IMR-90 (cell line): ENCODE results near the gene CEBPG. TPM values are rescaled to one million over a fixed set of nuclear protein-coding genes. Genes with fewer than 3 reads are reported as not detected.

Experiments
- ATAC-seq: fragments of 200-7000 bp; cut with Tn5 transposase; 2 replicates; pipeline ENCODE4 v1.9.1; 2020; ENCODE audit warnings: low read depth, mild to moderate bottlenecking, moderate library complexity
- BruUV-seq: library from RNA; stranded (reverse); fragments of 400-500 nt; replicated peaks from 2 replicates; lab custom pipeline; 2021; lab: Mats Ljungman, UMichigan
- CTCF ChIA-PET: fragments of 300-600 bp; formaldehyde crosslinking; extraction: SDS; loops from one replicate; lab custom pipeline; 2021; ENCODE audit warnings: antibody characterized with exemption; lab: Yijun Ruan, JAX
- POLR2A ChIA-PET: fragments of 300-600 bp; sonication (Branson Sonifier 250); formaldehyde crosslinking; loops from one replicate; lab custom pipeline; 2022; ENCODE audit warnings: antibody characterized with exemption; ENCODE audit not compliant: unreplicated experiment; lab: Charles Lee
- DNase-seq: peaks from one replicate; pipeline ENCODE4 v3.0.0; 2013
- H2AFZ ChIP-seq: replicated peaks from 2 replicates; pipeline ENCODE3; 2013; ENCODE audit warnings: low read length, mild to moderate bottlenecking; ENCODE audit not compliant: poor library complexity
- H2AK5ac ChIP-seq: 2 replicates; pipeline ENCODE4 v1.6.1; 2013; ENCODE audit warnings: low read depth, low read length, inconsistent platforms
- H2AK9ac ChIP-seq: replicated peaks from 2 replicates; pipeline ENCODE3; 2013; ENCODE audit warnings: mild to moderate bottlenecking, low read depth, low read length, moderate library complexity; ENCODE audit not compliant: poor library complexity
- H2BK120ac ChIP-seq: 2 replicates; pipeline ENCODE4 v1.6.1; 2013; ENCODE audit warnings: low read depth, low read length, inconsistent platforms
- H2BK15ac ChIP-seq: 3 replicates; pipeline ENCODE4 v1.6.1; 2013; ENCODE audit warnings: low read depth, low read length, inconsistent platforms
- H2BK20ac ChIP-seq: 2 replicates; pipeline ENCODE4 v1.6.1; 2013; ENCODE audit warnings: low read depth, mild to moderate bottlenecking, inconsistent platforms, low read length, moderate library complexity
- H2BK5ac ChIP-seq: 2 replicates; pipeline ENCODE4 v1.6.1; 2013; ENCODE audit warnings: mild to moderate bottlenecking, low read depth, low read length, inconsistent platforms; ENCODE audit not compliant: poor library complexity, severe bottlenecking
- H3K14ac ChIP-seq: replicated peaks from 2 replicates; pipeline ENCODE4 v1.6.1; 2013; ENCODE audit warnings: low read depth, low read length, inconsistent platforms
- H3K18ac ChIP-seq: 2 replicates; pipeline ENCODE4 v1.6.1; 2013; ENCODE audit warnings: low read depth, low read length, control low read depth
- H3K23ac ChIP-seq: 2 replicates; pipeline ENCODE4 v1.6.1; 2013; ENCODE audit warnings: low read depth, low read length, inconsistent platforms
- H3K27ac ChIP-seq: 2 replicates; pipeline ENCODE4 v1.5.1; 2013; ENCODE audit warnings: mild to moderate bottlenecking, control low read depth, low read length; ENCODE audit not compliant: insufficient read depth
- H3K27me3 ChIP-seq: 2 replicates; pipeline ENCODE4 v1.6.1; 2013; ENCODE audit warnings: low read length; ENCODE audit not compliant: control insufficient read depth, insufficient read depth
- H3K36me3 ChIP-seq: 2 replicates; pipeline ENCODE4 v1.6.1; 2013; ENCODE audit warnings: low read length, mixed read lengths; ENCODE audit not compliant: control insufficient read depth, insufficient read depth
- H3K4ac ChIP-seq: 2 replicates; pipeline ENCODE4 v1.6.1; 2013; ENCODE audit warnings: low read depth, low read length, inconsistent platforms
- H3K4me1 ChIP-seq: 2 replicates; pipeline ENCODE4 v1.6.1; 2013; ENCODE audit warnings: low read length, mixed read lengths; ENCODE audit not compliant: control insufficient read depth, insufficient read depth
- H3K4me2 ChIP-seq: 2 replicates; pipeline ENCODE4 v1.6.1; 2013; ENCODE audit warnings: low read depth, mild to moderate bottlenecking, control low read depth, low read length, moderate library complexity
- H3K4me3 ChIP-seq: 2 replicates; pipeline ENCODE4 v1.5.1; 2013; ENCODE audit warnings: low read depth, mild to moderate bottlenecking, control low read depth, low read length, moderate library complexity; ENCODE audit not compliant: insufficient read depth
- H3K56ac ChIP-seq: 2 replicates; pipeline ENCODE4 v1.6.1; 2013; ENCODE audit warnings: low read length, inconsistent platforms; ENCODE audit not compliant: insufficient read depth; ENCODE audit errors: extremely low read depth
- H3K79me1 ChIP-seq, 2 experiments: 2 replicates each; pipeline ENCODE4 v1.6.1; 2013; ENCODE audit warnings: low read length in 2 of 2, inconsistent platforms in 1 of 2, low read depth in 1 of 2
- H3K9ac ChIP-seq: 2 replicates; pipeline ENCODE4 v1.6.1; 2013; ENCODE audit warnings: low read depth, low read length, control low read depth
- H3K9me1 ChIP-seq: 2 replicates; pipeline ENCODE4 v1.6.1; 2013; ENCODE audit warnings: low read length, inconsistent platforms; ENCODE audit not compliant: insufficient read depth
- H3K9me3 ChIP-seq: 2 replicates; pipeline ENCODE4 v1.6.1; 2013; ENCODE audit warnings: low read length; ENCODE audit not compliant: control insufficient read depth, insufficient read depth
- H4K20me1 ChIP-seq: 2 replicates; pipeline ENCODE4 v1.6.1; 2013; ENCODE audit warnings: low read length, inconsistent platforms; ENCODE audit not compliant: insufficient read depth
- H4K5ac ChIP-seq: 2 replicates; pipeline ENCODE4 v1.6.1; 2013; ENCODE audit warnings: mild to moderate bottlenecking, low read depth, low read length, control low read depth
- H4K8ac ChIP-seq, 2 experiments: 2 replicates each; pipeline ENCODE4 v1.6.1; 2013; ENCODE audit warnings: low read depth in 2 of 2, low read length in 2 of 2, control low read depth in 1 of 2, inconsistent platforms in 1 of 2
- H4K91ac ChIP-seq: 2 replicates; pipeline ENCODE4 v1.6.1; 2013; ENCODE audit warnings: low read depth, low read length, inconsistent platforms; ENCODE audit not compliant: insufficient read depth
- BHLHE40 ChIP-seq: fragments of 150-350 bp; IDR thresholded peaks from 2 replicates; pipeline ENCODE4 v1.6.1; 2016; ENCODE audit warnings: mild to moderate bottlenecking, low read depth, low read length
- CEBPB ChIP-seq: IDR thresholded peaks from 2 replicates; pipeline ENCODE4 v1.6.1; 2012; ENCODE audit warnings: low read depth, low read length, improper control_type of control experiment
- CHD1 ChIP-seq: IDR thresholded peaks from 2 replicates; pipeline ENCODE4 v1.6.1; 2012; ENCODE audit warnings: low read depth, low read length, improper control_type of control experiment
- FOS ChIP-seq: fragments of 150-350 bp; IDR thresholded peaks from 2 replicates; pipeline ENCODE4 v1.6.1; 2016; ENCODE audit warnings: low read depth, low read length
- MAFK ChIP-seq: IDR thresholded peaks from 2 replicates; pipeline ENCODE4 v1.6.1; 2012; ENCODE audit warnings: low read depth, low read length, improper control_type of control experiment
- MAZ ChIP-seq: IDR thresholded peaks from 2 replicates; pipeline ENCODE4 v1.6.1; 2012; ENCODE audit warnings: low read depth, mild to moderate bottlenecking, low read length, improper control_type of control experiment, moderate library complexity, borderline replicate concordance
- MXI1 ChIP-seq: IDR thresholded peaks from 2 replicates; pipeline ENCODE4 v1.6.1; 2012; ENCODE audit warnings: low read depth, mild to moderate bottlenecking, low read length, moderate library complexity, borderline replicate concordance
- NFE2L2 ChIP-seq: fragments of 150-350 bp; IDR thresholded peaks from 2 replicates; pipeline ENCODE4 v1.6.1; 2016; ENCODE audit warnings: low read depth, mild to moderate bottlenecking, low read length
- POLR2A ChIP-seq: IDR thresholded peaks from 2 replicates; pipeline ENCODE4 v1.6.1; 2012; ENCODE audit warnings: mild to moderate bottlenecking, low read depth, low read length
- RAD21 ChIP-seq: IDR thresholded peaks from 2 replicates; pipeline ENCODE4 v1.6.1; 2012; ENCODE audit warnings: low read length, improper control_type of control experiment
- RCOR1 ChIP-seq: IDR thresholded peaks from 2 replicates; pipeline ENCODE4 v1.6.1; 2012; ENCODE audit warnings: mild to moderate bottlenecking, low read length, improper control_type of control experiment; ENCODE audit not compliant: insufficient replicate concordance
- RFX5 ChIP-seq: IDR thresholded peaks from 2 replicates; pipeline ENCODE4 v1.8.0; 2012; ENCODE audit warnings: low read depth, mild to moderate bottlenecking, low read length, moderate library complexity
- SMC3 ChIP-seq: fragments of 150-350 bp; IDR thresholded peaks from 2 replicates; pipeline ENCODE4 v1.6.1; 2016; ENCODE audit warnings: low read depth, mild to moderate bottlenecking, antibody characterized with exemption, low read length, moderate library complexity
- WGBS, 2 experiments: methylation state at CpG; one replicate each; pipeline versions ENCODE4 v1.1.5 to v1.1.7; 2013; ENCODE audit warnings: missing lambda C conversion rate in 2 of 2; ENCODE audit not compliant: insufficient read length in 1 of 2; ENCODE audit errors: extremely low coverage in 2 of 2; 5-methylcytosine and 5-hydroxymethylcytosine counted together
- dilution Hi-C: fragments of 300-500 bp; cut with HindIII; formaldehyde crosslinking; loops from one replicate; pipeline ENCODE4 v1.14.3; 2018; ENCODE audit warnings: low sequenced_read_pairs; ENCODE audit not compliant: unreplicated experiment
- in situ Hi-C: fragments of 300-500 bp; cut with MboI; formaldehyde crosslinking; loops from 3 replicates; pipeline ENCODE4 v1.14.3; 2019; ENCODE audit warnings: low sequenced_read_pairs, inconsistent platforms, mixed read lengths
- intact Hi-C: fragments of 100-400 bp; cut with micrococcal nuclease; formaldehyde crosslinking; loops from 2 replicates; pipeline ENCODE4 v1.10.0; 2022
- polyA plus RNA-seq, 3 experiments: library from polyadenylated mRNA; depleted of rRNA; stranded (reverse); fragments of >200 nt; gene quantifications; 2 replicates each; pipeline ENCODE4 v1.2.3, GENCODE V29; 2012; ENCODE audit warnings: low replicate concordance in 1 of 3
- total RNA-seq: library from RNA; depleted of rRNA; stranded (reverse); fragments of >200 nt; gene quantifications from 2 replicates; pipeline ENCODE4 v1.2.3, GENCODE V29; 2012
- TF ChIP-seq, protein P1 (sequence below): fragments of 150-350 bp; IDR thresholded peaks from 2 replicates; pipeline ENCODE4 v1.6.1; 2017; ENCODE audit warnings: mild to moderate bottlenecking, antibody characterized with exemption, low read length, low read depth
- TF ChIP-seq, protein P2 (sequence below): fragments of 150-350 bp; IDR thresholded peaks from 2 replicates; pipeline ENCODE4 v1.6.1; 2016; ENCODE audit warnings: low read depth, mild to moderate bottlenecking, low read length, moderate library complexity, borderline replicate concordance
- TF ChIP-seq, protein P3 (sequence below): conservative IDR thresholded peaks from 2 replicates; pipeline ENCODE4 v1.5.1; 2012; ENCODE audit warnings: mild to moderate bottlenecking, low read depth, low read length, improper control_type of control experiment

CEBPG gene
- total and polyA plus RNA-seq, 2 of the 4 experiments (the other 2 are of a cell fraction) = 9.2 to 14.3 TPM

DNA sequence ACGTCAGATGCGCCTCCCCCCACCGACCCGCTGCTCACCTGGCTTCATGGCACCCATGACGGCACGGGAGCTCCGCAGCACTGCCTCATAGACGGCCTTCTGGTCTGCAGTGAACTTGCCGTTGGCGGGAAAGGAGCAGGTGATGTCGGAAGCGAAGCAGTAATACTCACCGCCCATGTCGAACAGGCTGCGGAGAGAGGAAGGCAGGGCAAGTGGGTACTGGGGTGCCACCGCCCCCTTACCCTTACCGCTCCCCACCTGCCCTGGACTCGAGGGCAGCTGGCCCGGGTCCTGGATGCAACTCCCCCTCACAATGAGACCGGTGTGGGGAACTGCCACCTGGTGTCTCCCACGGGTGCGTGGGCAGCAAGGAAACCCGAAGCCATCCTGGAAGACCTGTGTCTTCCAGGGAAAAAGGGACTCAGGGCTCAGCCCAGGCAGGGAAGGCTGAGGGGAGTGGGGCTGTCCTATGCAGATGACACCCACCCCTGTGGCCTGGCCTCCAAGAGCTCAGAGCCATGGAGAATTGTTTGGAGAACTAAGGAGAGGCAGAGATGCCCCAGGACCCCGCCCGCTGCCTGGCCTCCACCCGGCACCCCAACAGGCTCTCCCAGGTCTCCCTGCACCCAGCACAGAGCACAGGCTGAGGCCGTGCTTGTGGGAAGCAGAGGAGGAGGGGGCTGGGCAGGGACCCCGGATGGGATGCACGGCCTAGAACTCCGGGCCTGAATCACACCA, 28.3 kb downstream of the CEBPG start:
- Histone ChIP-seq H3K9me1 (no peaks in the 10 kb centered on the region; the same call in 1 of the 2 replicates), H3K36me3 (no peaks in the 10 kb centered on the region), H4K8ac (no peak overlapping the region), H2BK20ac (no peak overlapping the region), H4K5ac (no peak overlapping the region), H2BK15ac (no peak overlapping the region), H3K14ac (no peak overlapping the region), H3K27ac (no peak overlapping the region), H2BK5ac (no peak overlapping the region), H2AK5ac (no peak overlapping the region), H2AK9ac (no peak overlapping the region), H3K4ac (no peak overlapping the region), H4K91ac (no peak overlapping the region), H2AFZ (no peak overlapping the region), H3K4me1 (peaks cover 1% of the 10 kb centered on the region; the same call in 1 of the 2 replicates), H3K18ac (no peak overlapping the region), H3K4me2 (no peak overlapping the region), H3K23ac (no peak overlapping the region), H3K79me1 (no peaks in the 10 kb centered on the region), H3K9me3 (no peaks in the 10 kb centered on the region), H2BK120ac (no peak overlapping the region), H4K20me1 (peaks cover 3% of the 10 kb centered on the region; the same call in 1 of the 2 replicates), H3K27me3 (no peaks in the 10 kb centered on the region), H3K9ac (no peak overlapping the region), H3K56ac (no peak overlapping the region), H3K4me3 (no peak overlapping the region)
- no peak for TF ChIP-seq RAD21
- TF ChIP-seq FOS = no peak
- no peak for TF ChIP-seq BHLHE40
- TF ChIP-seq RFX5 = no peak
- no peak for TF ChIP-seq MAZ
- no peak for TF ChIP-seq MXI1
- TF ChIP-seq CEBPB = no peak
- TF ChIP-seq, protein P1, sequence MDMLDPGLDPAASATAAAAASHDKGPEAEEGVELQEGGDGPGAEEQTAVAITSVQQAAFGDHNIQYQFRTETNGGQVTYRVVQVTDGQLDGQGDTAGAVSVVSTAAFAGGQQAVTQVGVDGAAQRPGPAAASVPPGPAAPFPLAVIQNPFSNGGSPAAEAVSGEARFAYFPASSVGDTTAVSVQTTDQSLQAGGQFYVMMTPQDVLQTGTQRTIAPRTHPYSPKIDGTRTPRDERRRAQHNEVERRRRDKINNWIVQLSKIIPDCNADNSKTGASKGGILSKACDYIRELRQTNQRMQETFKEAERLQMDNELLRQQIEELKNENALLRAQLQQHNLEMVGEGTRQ = no peak
- TF ChIP-seq MAFK = no peak
- TF ChIP-seq, protein P2, sequence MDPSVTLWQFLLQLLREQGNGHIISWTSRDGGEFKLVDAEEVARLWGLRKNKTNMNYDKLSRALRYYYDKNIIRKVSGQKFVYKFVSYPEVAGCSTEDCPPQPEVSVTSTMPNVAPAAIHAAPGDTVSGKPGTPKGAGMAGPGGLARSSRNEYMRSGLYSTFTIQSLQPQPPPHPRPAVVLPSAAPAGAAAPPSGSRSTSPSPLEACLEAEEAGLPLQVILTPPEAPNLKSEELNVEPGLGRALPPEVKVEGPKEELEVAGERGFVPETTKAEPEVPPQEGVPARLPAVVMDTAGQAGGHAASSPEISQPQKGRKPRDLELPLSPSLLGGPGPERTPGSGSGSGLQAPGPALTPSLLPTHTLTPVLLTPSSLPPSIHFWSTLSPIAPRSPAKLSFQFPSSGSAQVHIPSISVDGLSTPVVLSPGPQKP = no peak
- TF ChIP-seq POLR2A = no peak
- no peak for TF ChIP-seq CHD1
- TF ChIP-seq RCOR1 = no peak
- TF ChIP-seq SMC3 = no peak
- no peak for TF ChIP-seq NFE2L2
- TF ChIP-seq, protein P3, sequence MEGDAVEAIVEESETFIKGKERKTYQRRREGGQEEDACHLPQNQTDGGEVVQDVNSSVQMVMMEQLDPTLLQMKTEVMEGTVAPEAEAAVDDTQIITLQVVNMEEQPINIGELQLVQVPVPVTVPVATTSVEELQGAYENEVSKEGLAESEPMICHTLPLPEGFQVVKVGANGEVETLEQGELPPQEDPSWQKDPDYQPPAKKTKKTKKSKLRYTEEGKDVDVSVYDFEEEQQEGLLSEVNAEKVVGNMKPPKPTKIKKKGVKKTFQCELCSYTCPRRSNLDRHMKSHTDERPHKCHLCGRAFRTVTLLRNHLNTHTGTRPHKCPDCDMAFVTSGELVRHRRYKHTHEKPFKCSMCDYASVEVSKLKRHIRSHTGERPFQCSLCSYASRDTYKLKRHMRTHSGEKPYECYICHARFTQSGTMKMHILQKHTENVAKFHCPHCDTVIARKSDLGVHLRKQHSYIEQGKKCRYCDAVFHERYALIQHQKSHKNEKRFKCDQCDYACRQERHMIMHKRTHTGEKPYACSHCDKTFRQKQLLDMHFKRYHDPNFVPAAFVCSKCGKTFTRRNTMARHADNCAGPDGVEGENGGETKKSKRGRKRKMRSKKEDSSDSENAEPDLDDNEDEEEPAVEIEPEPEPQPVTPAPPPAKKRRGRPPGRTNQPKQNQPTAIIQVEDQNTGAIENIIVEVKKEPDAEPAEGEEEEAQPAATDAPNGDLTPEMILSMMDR = no peak
- in situ Hi-C loops = no loop called here
- dilution Hi-C loops = no loop called here
- WGBS, 2 experiments = 94% methylated on average over 11 of the region's 30 CpGs; no CpG with 5 or more reads in 1 of the 2 experiments
- ChIA-PET POLR2A (no interaction called here), CTCF (no interaction called here)
- ATAC-seq = no peak
- intact Hi-C loops = no loop called here
- no peak for DNase-seq
- no TSS peak for BruUV-seq
